ENCODE measurements around the gene GPR15.

GPR15 gene

GRCh38 chr3:98531622-98532274 is at the start of gene GPR15:
TSS of gene GPR15 (plus strand) at chr3:98531978. CDS start at chr3:98532034, 56 bp downstream.
- DNase-seq (ENCODE audit: low spot score): no peak

- no peak for DNase-seq (ENCODE audit: low spot score)
Observed at GRCh38 chr3:98482717-98483482, 48.9 kb upstream of the GPR15 start.

- DNase-seq (ENCODE audit: low spot score): no peak
Observed at GRCh38 chr3:98483626-98484025, 48.2 kb upstream of the GPR15 start.

- DNase-seq (ENCODE audit: low spot score): no peak
Observed at GRCh38 chr3:98497381-98497780, 34.4 kb upstream of the GPR15 start, which contains the start of gene OR5K2. TSS of gene OR5K2 (plus strand) at chr3:98497681. CDS start at chr3:98497681, 0 bp downstream.

GRCh38 chr3:98500019-98500418 is 31.8 kb upstream of the GPR15 start:
- no peak for DNase-seq (ENCODE audit: low spot score)

- peak; percentile 73 for DNase-seq (ENCODE audit: low spot score)
Observed at GRCh38 chr3:98501270-98501669, 30.5 kb upstream of the GPR15 start.

GRCh38 chr3:98501863-98502576 is 29.8 kb upstream of the GPR15 start:
- DNase-seq (ENCODE audit: low spot score): no peak

- no peak for DNase-seq (ENCODE audit: low spot score)
Observed at GRCh38 chr3:98504539-98504938, 27.2 kb upstream of the GPR15 start.

- no peak for DNase-seq (ENCODE audit: low spot score)
Observed at GRCh38 chr3:98508582-98508981, 23.2 kb upstream of the GPR15 start.

GRCh38 chr3:98512576-98512975 is 19.2 kb upstream of the GPR15 start:
- no peak for DNase-seq (ENCODE audit: low spot score)

GRCh38 chr3:98513091-98513511 is 18.7 kb upstream of the GPR15 start:
- DNase-seq (ENCODE audit: low spot score): peak; percentile 54

GRCh38 chr3:98513736-98514135 is 18.0 kb upstream of the GPR15 start:
- no peak for DNase-seq (ENCODE audit: low spot score)

- no peak for DNase-seq (ENCODE audit: low spot score)
Observed at GRCh38 chr3:98514948-98515347, 16.8 kb upstream of the GPR15 start.

GRCh38 chr3:98518816-98519215 is 13.0 kb upstream of the GPR15 start:
- DNase-seq (ENCODE audit: low spot score): peak; percentile 94

GRCh38 chr3:98519351-98519750 is 12.4 kb upstream of the GPR15 start:
- no peak for DNase-seq (ENCODE audit: low spot score)

GRCh38 chr3:98521897-98522543 is 9.8 kb upstream of the GPR15 start:
- peak; percentile 58 for DNase-seq (ENCODE audit: low spot score)

- peak; percentile 99 for DNase-seq (ENCODE audit: low spot score)
Observed at GRCh38 chr3:98522544-98523281, 9.1 kb upstream of the GPR15 start, which contains the start of gene CLDND1. TSS of gene CLDND1 (minus strand) at chr3:98522902. CDS start at chr3:98521424, 1,478 bp downstream.

GRCh38 chr3:98525494-98525893 is 6.3 kb upstream of the GPR15 start:
- DNase-seq (ENCODE audit: low spot score): no peak

GRCh38 chr3:98528474-98529346 is 3.1 kb upstream of the GPR15 start:
- DNase-seq (ENCODE audit: low spot score): no peak

- DNase-seq (ENCODE audit: low spot score): no peak
Observed at GRCh38 chr3:98529856-98530459, 1.8 kb upstream of the GPR15 start.

All from globus pallidus (tissue), 1 donor.